Retinal pigment epithelial cell (primary cell): Measurements from ENCODE around the gene OVAAL.

Experiments
- DNase-seq: peaks from one replicate; pipeline ENCODE4 v3.0.0-alpha.2; 2010; ENCODE audit warnings: low read depth
- H3K4me3 ChIP-seq: 2 replicates; pipeline ENCODE4 v1.5.1; 2011; ENCODE audit warnings: mild to moderate bottlenecking, low read length, control low read depth, moderate library complexity
- TF ChIP-seq, protein P1 (sequence below): conservative IDR thresholded peaks from 2 replicates; pipeline ENCODE4 v1.5.1; 2011; ENCODE audit warnings: low read depth, low read length, control low read depth, inconsistent platforms

OVAAL gene

DNA sequence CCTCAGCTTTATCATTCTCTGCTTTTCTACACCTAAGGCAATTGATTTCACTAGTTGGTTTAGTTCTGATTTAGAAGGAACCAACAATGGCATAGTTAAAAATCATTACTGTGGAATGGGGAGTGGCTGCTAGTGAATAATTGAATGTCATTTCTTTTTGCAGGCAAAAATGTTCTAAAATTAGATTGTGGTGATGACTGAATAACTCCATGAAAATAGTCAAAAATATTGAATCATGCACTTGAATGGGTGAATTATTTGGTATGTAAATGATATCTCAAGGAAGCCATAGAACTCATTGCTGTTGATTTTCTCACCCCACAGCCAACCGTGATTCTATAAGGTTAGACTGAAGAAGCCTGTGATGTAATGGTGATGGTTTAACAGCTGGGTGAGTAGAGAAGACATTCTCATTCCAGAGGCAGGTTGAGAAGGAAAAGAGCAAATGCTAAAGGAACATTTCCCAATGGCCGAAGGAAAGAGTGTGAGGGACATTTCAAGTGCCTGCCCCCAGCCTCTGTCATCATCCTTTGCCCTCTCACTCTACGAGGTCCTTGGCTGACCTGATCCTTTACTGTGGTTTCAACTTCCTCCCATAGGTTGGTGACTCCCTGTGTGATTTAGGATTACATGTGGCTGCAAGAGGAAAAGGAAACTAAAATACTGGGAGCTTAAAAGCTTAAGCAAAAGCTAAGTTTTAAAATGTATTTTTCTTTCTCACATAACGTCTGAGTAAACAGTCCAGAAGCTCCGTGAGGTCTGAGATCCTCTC lies 12.5 kb downstream of the OVAAL start:
- TF ChIP-seq, protein P1, sequence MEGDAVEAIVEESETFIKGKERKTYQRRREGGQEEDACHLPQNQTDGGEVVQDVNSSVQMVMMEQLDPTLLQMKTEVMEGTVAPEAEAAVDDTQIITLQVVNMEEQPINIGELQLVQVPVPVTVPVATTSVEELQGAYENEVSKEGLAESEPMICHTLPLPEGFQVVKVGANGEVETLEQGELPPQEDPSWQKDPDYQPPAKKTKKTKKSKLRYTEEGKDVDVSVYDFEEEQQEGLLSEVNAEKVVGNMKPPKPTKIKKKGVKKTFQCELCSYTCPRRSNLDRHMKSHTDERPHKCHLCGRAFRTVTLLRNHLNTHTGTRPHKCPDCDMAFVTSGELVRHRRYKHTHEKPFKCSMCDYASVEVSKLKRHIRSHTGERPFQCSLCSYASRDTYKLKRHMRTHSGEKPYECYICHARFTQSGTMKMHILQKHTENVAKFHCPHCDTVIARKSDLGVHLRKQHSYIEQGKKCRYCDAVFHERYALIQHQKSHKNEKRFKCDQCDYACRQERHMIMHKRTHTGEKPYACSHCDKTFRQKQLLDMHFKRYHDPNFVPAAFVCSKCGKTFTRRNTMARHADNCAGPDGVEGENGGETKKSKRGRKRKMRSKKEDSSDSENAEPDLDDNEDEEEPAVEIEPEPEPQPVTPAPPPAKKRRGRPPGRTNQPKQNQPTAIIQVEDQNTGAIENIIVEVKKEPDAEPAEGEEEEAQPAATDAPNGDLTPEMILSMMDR, result no peak
- no peak overlapping the region for H3K4me3 ChIP-seq
- DNase-seq, result no peak

DNA sequence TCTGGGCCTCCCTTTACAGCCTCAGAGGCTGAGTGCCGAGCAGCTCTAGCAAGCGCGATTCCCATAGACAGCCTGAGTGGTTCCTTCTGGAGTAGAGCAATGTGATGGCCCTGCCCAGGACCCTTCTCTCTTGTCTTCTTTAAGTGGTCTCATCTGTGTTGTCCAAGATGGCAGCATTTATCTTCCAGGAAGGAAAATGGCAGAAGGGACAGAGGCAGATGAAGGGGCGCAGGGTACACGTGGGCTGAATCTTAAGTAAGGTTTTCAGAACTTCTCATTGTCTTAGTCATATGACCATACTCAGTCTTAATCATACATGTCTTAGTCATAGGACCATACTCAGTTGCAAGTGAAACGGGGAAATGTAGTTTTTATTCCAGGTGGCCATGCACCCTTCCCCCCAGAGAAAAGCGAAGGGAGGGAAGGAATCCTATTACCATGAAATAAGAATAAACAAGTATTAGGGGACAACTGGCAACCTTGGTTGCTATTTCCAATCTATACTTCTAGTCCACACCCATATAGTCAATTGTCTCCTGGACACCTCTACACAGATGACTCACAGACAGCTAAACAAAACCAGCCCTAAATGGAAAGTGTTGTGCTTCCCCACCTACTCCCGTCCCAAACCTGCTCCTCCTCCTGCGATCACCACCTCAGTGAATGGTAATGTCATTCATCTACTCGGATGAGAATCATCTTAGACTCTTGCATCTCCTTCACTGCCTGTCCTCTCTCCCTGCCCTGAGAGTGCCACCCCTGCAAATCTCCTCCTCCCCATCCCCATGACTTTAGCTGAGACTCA lies 13.3 kb downstream of the OVAAL start:
- DNase-seq, result no peak
- TF ChIP-seq, protein P1, result no peak
- H3K4me3 ChIP-seq, result no peak overlapping the region

GRCh38 chr1:180572760-180573159 lies 14.0 kb downstream of the OVAAL start:
- TF ChIP-seq, protein P1, result no peak
- H3K4me3 ChIP-seq, result no peak overlapping the region
- DNase-seq, result no peak

GRCh38 chr1:180574031-180574713 lies 15.4 kb downstream of the OVAAL start:
- DNase-seq, result no peak
- TF ChIP-seq, protein P1, result no peak
- no peak overlapping the region for H3K4me3 ChIP-seq

- no peak for DNase-seq
- H3K4me3 ChIP-seq, result no peak overlapping the region
- TF ChIP-seq, protein P1, result no peak
Observed at GRCh38 chr1:180577361-180577760, 18.6 kb downstream of the OVAAL start.

GRCh38 chr1:180579961-180580611 lies 21.3 kb downstream of the OVAAL start:
- TF ChIP-seq, protein P1, result no peak
- no peak for DNase-seq
- no peak overlapping the region for H3K4me3 ChIP-seq
